H9 (cell line): ENCODE measurements around the gene PDE3B. TPM values are rescaled to one million over a fixed set of nuclear protein-coding genes. Genes with fewer than 3 reads are reported as not detected.

Experiments
- DNase-seq: peaks from one replicate; pipeline ENCODE4 v3.0.0-alpha.2; 2017
- H2AFZ ChIP-seq: one replicate; pipeline ENCODE4 v1.6.1; 2013; ENCODE audit warnings: mild to moderate bottlenecking, low read length, control low read depth, moderate library complexity
- H2AK5ac ChIP-seq: 2 replicates; pipeline ENCODE4 v1.6.1; 2013; ENCODE audit warnings: low read length, control low read depth, mixed read lengths; ENCODE audit not compliant: insufficient read length
- H2BK120ac ChIP-seq: one replicate; pipeline ENCODE4 v1.6.1; 2013; ENCODE audit warnings: low read depth, mild to moderate bottlenecking, low read length, control low read depth, inconsistent platforms; ENCODE audit not compliant: poor library complexity, severe bottlenecking
- H2BK12ac ChIP-seq: 2 replicates; pipeline ENCODE4 v1.6.1; 2013; ENCODE audit warnings: low read length, control low read depth, mixed read lengths, low read depth; ENCODE audit not compliant: insufficient read length
- H2BK15ac ChIP-seq: 2 replicates; pipeline ENCODE4 v1.6.1; 2013; ENCODE audit warnings: low read depth, low read length, control low read depth
- H2BK20ac ChIP-seq: one replicate; pipeline ENCODE4 v1.6.1; 2013; ENCODE audit warnings: low read depth, mild to moderate bottlenecking, low read length, control low read depth, inconsistent platforms; ENCODE audit not compliant: poor library complexity, severe bottlenecking
- H2BK5ac ChIP-seq: 2 replicates; pipeline ENCODE4 v1.6.1; 2013; ENCODE audit warnings: low read length, control low read depth, mixed read lengths; ENCODE audit not compliant: insufficient read length
- H3K14ac ChIP-seq: 2 replicates; pipeline ENCODE4 v1.6.1; 2013; ENCODE audit warnings: low read length, control low read depth; ENCODE audit not compliant: insufficient read depth
- H3K18ac ChIP-seq: 2 replicates; pipeline ENCODE4 v1.6.1; 2013; ENCODE audit warnings: low read depth, mild to moderate bottlenecking, mixed read lengths, low read length, control low read depth; ENCODE audit not compliant: insufficient read length
- H3K23ac ChIP-seq: 2 replicates; pipeline ENCODE4 v1.6.1; 2013; ENCODE audit warnings: low read length, control low read depth, mixed read lengths, low read depth; ENCODE audit not compliant: insufficient read length
- H3K23me2 ChIP-seq: 2 replicates; pipeline ENCODE4 v1.6.1; 2013; ENCODE audit warnings: low read depth, mild to moderate bottlenecking, mixed read lengths, low read length, control low read depth; ENCODE audit not compliant: insufficient read length, poor library complexity, severe bottlenecking
- H3K27ac ChIP-seq: 2 replicates; pipeline ENCODE4 v1.5.1; 2013; ENCODE audit warnings: low read length, control low read depth, mixed read lengths, low read depth; ENCODE audit not compliant: insufficient read length
- H3K27me3 ChIP-seq: 2 replicates; pipeline ENCODE4 v1.6.1; 2013; ENCODE audit warnings: low read length, control low read depth, inconsistent platforms; ENCODE audit not compliant: insufficient read depth
- H3K4ac ChIP-seq: 2 replicates; pipeline ENCODE4 v1.6.1; 2013; ENCODE audit warnings: low read depth, mild to moderate bottlenecking, control low read depth, inconsistent platforms, low read length, moderate library complexity
- H3K4me1 ChIP-seq: 2 replicates; pipeline ENCODE4 v1.6.1; 2013; ENCODE audit warnings: low read length, control low read depth, inconsistent platforms; ENCODE audit not compliant: insufficient read depth
- H3K4me2 ChIP-seq: 2 replicates; pipeline ENCODE4 v1.6.1; 2013; ENCODE audit warnings: low read length, control low read depth, mixed read lengths; ENCODE audit not compliant: insufficient read length, insufficient read depth
- H3K56ac ChIP-seq: 2 replicates; pipeline ENCODE4 v1.6.1; 2013; ENCODE audit warnings: low read depth, mild to moderate bottlenecking, mixed read lengths, low read length, control low read depth; ENCODE audit not compliant: insufficient read length
- H3K79me1 ChIP-seq: 2 replicates; pipeline ENCODE4 v1.6.1; 2013; ENCODE audit warnings: low read depth, mild to moderate bottlenecking, moderate library complexity, low read length, control low read depth, inconsistent platforms; ENCODE audit not compliant: insufficient read depth, poor library complexity, severe bottlenecking
- H3K79me2 ChIP-seq: 2 replicates; pipeline ENCODE4 v1.6.1; 2013; ENCODE audit warnings: low read length, control low read depth, inconsistent platforms; ENCODE audit not compliant: insufficient read depth
- H3K9ac ChIP-seq: 2 replicates; pipeline ENCODE4 v1.6.1; 2013; ENCODE audit warnings: low read length, control low read depth, mixed read lengths; ENCODE audit not compliant: insufficient read length; ENCODE audit errors: extremely low read depth
- H3K9me3 ChIP-seq: one replicate; pipeline ENCODE4 v1.6.1; 2013; ENCODE audit warnings: low read depth, low read length, inconsistent platforms; ENCODE audit not compliant: control insufficient read depth
- H3T11ph ChIP-seq: one replicate; pipeline ENCODE4 v1.6.1; 2013; ENCODE audit warnings: mild to moderate bottlenecking, low read length, control low read depth, inconsistent platforms
- H4K20me1 ChIP-seq: one replicate; pipeline ENCODE4 v1.6.1; 2013; ENCODE audit not compliant: control insufficient read depth, insufficient read length, insufficient read depth
- H4K5ac ChIP-seq: 2 replicates; pipeline ENCODE4 v1.6.1; 2013; ENCODE audit warnings: low read depth, mild to moderate bottlenecking, mixed read lengths, low read length, control low read depth; ENCODE audit not compliant: insufficient read length
- H4K8ac ChIP-seq: replicated peaks from 2 replicates; pipeline ENCODE4 v1.6.1; 2013; ENCODE audit warnings: low read length, control low read depth, mixed read lengths, low read depth; ENCODE audit not compliant: insufficient read length
- H4K91ac ChIP-seq: 2 replicates; pipeline ENCODE4 v1.6.1; 2013; ENCODE audit warnings: low read depth, mild to moderate bottlenecking, moderate library complexity, mixed read lengths, low read length, control low read depth; ENCODE audit not compliant: insufficient read length
- H3K27ac Mint-ChIP-seq, 3 experiments: 2 replicates in 2 of 3; 3 replicates in 1 of 3; pipeline ENCODE4 v1.8.0; 2020 to 2021; ENCODE audit warnings: mixed read lengths in 3 of 3, mild to moderate bottlenecking in 1 of 3, moderate library complexity in 1 of 3
- H3K27me3 Mint-ChIP-seq: 2 replicates; pipeline ENCODE4 v1.8.0; 2021; ENCODE audit warnings: low read depth, mild to moderate bottlenecking, moderate library complexity, mixed read lengths
- H3K36me3 Mint-ChIP-seq, 3 experiments: 2 replicates in 2 of 3; 3 replicates in 1 of 3; pipeline ENCODE4 v1.8.0; 2020 to 2021; ENCODE audit warnings: low read depth in 3 of 3, mixed read lengths in 3 of 3; ENCODE audit not compliant: insufficient read depth in 1 of 3
- H3K4me1 Mint-ChIP-seq, 2 experiments: 2 replicates each; pipeline ENCODE4 v1.8.0; 2020; ENCODE audit warnings: mixed read lengths in 2 of 2
- H3K4me3 Mint-ChIP-seq, 2 experiments: 2 replicates in 1 of 2; 3 replicates in 1 of 2; pipeline ENCODE4 v1.8.0; 2020 to 2021; ENCODE audit warnings: mild to moderate bottlenecking in 2 of 2, mixed read lengths in 2 of 2, moderate library complexity in 1 of 2
- H3K9me3 Mint-ChIP-seq, 2 experiments: 2 replicates in 1 of 2; 3 replicates in 1 of 2; pipeline ENCODE4 v1.8.0; 2020; ENCODE audit warnings: mild to moderate bottlenecking in 2 of 2, mixed read lengths in 2 of 2, moderate library complexity in 1 of 2
- total RNA-seq: library from RNA; stranded (reverse); gene quantifications from 2 replicates; pipeline ENCODE4 v1.2.1, GENCODE V29; 2021
- TF ChIP-seq, protein P1 (sequence below): fragments of 200-600 bp; sonication (generic); conservative IDR thresholded peaks from 3 replicates; pipeline ENCODE4 v1.8.0; 2021; ENCODE audit warnings: antibody characterized with exemption, mild to moderate bottlenecking

PDE3B gene
- total RNA-seq, 1 experiment from 2014 or later = 6.6 TPM

DNA sequence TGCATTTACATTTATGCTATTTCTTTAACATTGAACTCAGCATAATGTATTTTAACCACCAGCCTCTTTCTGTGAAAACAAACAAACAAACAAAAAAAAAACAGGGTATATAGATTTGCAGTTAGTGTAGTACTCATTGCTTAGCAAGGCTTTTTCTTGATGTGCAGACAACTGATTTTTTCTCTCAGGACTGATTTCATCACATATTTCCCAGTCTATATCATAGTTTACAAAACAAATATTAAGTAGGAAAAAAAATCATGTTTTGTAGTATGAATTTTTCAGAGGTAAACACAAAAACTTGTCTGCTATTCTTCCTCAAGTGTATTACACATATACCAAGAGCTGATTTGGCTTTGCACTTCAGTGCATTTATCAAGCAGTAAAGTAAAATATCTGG, 123.0 kb downstream of the PDE3B start:
- Mint-ChIP-seq H3K9me3 (no peaks in the 10 kb centered on the region), H3K4me1 (no peaks in the 10 kb centered on the region)

More for the DNA sequence above, 123.0 kb downstream of the PDE3B start:
- H2BK20ac ChIP-seq = no peak overlapping the region
- no peak overlapping the region for H2BK15ac ChIP-seq
- no peaks in the 10 kb centered on the region for H4K20me1 ChIP-seq
- no peaks in the 10 kb centered on the region for H3K79me2 ChIP-seq
- no peaks in the 10 kb centered on the region for H3K9me3 ChIP-seq
- H2BK5ac ChIP-seq = no peak overlapping the region
- no peak overlapping the region for H3K27ac ChIP-seq
- Mint-ChIP-seq H3K36me3 (no peaks in the 10 kb centered on the region), H3K27me3 (no peaks in the 10 kb centered on the region), H3K27ac (no peak overlapping the region), H3K4me3 (no peak overlapping the region)
- no peak overlapping the region for H2BK120ac ChIP-seq
- no peak overlapping the region for H4K5ac ChIP-seq
- H3T11ph ChIP-seq = no peak overlapping the region
- H3K14ac ChIP-seq = no peak overlapping the region
- no peak overlapping the region for H3K4me2 ChIP-seq
- no peak overlapping the region for H3K4ac ChIP-seq
- H3K56ac ChIP-seq = no peak overlapping the region
- H3K4me1 ChIP-seq = no peaks in the 10 kb centered on the region
- TF ChIP-seq, protein P1, sequence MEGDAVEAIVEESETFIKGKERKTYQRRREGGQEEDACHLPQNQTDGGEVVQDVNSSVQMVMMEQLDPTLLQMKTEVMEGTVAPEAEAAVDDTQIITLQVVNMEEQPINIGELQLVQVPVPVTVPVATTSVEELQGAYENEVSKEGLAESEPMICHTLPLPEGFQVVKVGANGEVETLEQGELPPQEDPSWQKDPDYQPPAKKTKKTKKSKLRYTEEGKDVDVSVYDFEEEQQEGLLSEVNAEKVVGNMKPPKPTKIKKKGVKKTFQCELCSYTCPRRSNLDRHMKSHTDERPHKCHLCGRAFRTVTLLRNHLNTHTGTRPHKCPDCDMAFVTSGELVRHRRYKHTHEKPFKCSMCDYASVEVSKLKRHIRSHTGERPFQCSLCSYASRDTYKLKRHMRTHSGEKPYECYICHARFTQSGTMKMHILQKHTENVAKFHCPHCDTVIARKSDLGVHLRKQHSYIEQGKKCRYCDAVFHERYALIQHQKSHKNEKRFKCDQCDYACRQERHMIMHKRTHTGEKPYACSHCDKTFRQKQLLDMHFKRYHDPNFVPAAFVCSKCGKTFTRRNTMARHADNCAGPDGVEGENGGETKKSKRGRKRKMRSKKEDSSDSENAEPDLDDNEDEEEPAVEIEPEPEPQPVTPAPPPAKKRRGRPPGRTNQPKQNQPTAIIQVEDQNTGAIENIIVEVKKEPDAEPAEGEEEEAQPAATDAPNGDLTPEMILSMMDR = no peak
- no peaks in the 10 kb centered on the region for H3K79me1 ChIP-seq
- H2BK12ac ChIP-seq = no peak overlapping the region
- H3K23me2 ChIP-seq = no peaks in the 10 kb centered on the region
- no peak overlapping the region for H3K9ac ChIP-seq
- H2AFZ ChIP-seq = no peak overlapping the region
- H3K27me3 ChIP-seq = no peaks in the 10 kb centered on the region
- H4K91ac ChIP-seq = no peak overlapping the region
- no peak overlapping the region for H3K23ac ChIP-seq
- no peak for DNase-seq
- H3K18ac ChIP-seq = no peak overlapping the region
- no peak overlapping the region for H4K8ac ChIP-seq
- H2AK5ac ChIP-seq = no peak overlapping the region
